ENCODE data around the gene FOXD1.

DNA sequence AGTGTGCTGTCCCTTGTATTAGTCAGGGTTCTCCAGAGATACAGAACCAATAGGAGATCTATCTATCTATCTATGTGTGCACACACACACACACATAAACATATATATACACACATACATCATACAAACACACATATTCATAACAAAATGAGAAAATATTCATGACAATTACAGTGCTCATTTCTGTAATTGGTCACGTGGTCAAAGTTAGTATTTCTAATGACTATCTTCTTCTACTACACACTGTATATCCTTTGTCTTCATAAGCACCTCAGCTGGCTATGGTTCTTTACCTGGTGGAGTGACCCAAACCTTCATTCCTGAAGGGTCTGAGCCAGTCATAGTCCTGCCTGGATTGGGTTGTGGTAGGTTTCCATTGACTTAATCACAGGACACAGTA lies 31.9 kb upstream of the FOXD1 start:
- TF ChIP-seq EP300 (conservative IDR thresholded peaks at IDR 0.05; ENCODE audit: poor library complexity, severe bottlenecking) (no peak), POLR2AphosphoS5 (IDR thresholded peaks at IDR 0.05) (no peak), EZH2 (IDR thresholded peaks at IDR 0.05; ENCODE audit: borderline replicate concordance, insufficient read depth, low read length, poor library complexity, severe bottlenecking) (no peak)
- TF ChIP-seq, protein P1, sequence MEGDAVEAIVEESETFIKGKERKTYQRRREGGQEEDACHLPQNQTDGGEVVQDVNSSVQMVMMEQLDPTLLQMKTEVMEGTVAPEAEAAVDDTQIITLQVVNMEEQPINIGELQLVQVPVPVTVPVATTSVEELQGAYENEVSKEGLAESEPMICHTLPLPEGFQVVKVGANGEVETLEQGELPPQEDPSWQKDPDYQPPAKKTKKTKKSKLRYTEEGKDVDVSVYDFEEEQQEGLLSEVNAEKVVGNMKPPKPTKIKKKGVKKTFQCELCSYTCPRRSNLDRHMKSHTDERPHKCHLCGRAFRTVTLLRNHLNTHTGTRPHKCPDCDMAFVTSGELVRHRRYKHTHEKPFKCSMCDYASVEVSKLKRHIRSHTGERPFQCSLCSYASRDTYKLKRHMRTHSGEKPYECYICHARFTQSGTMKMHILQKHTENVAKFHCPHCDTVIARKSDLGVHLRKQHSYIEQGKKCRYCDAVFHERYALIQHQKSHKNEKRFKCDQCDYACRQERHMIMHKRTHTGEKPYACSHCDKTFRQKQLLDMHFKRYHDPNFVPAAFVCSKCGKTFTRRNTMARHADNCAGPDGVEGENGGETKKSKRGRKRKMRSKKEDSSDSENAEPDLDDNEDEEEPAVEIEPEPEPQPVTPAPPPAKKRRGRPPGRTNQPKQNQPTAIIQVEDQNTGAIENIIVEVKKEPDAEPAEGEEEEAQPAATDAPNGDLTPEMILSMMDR (IDR thresholded peaks at IDR 0.05; ENCODE audit: poor library complexity, severe bottlenecking) = no peak
- TF ChIP-seq, protein P2, sequence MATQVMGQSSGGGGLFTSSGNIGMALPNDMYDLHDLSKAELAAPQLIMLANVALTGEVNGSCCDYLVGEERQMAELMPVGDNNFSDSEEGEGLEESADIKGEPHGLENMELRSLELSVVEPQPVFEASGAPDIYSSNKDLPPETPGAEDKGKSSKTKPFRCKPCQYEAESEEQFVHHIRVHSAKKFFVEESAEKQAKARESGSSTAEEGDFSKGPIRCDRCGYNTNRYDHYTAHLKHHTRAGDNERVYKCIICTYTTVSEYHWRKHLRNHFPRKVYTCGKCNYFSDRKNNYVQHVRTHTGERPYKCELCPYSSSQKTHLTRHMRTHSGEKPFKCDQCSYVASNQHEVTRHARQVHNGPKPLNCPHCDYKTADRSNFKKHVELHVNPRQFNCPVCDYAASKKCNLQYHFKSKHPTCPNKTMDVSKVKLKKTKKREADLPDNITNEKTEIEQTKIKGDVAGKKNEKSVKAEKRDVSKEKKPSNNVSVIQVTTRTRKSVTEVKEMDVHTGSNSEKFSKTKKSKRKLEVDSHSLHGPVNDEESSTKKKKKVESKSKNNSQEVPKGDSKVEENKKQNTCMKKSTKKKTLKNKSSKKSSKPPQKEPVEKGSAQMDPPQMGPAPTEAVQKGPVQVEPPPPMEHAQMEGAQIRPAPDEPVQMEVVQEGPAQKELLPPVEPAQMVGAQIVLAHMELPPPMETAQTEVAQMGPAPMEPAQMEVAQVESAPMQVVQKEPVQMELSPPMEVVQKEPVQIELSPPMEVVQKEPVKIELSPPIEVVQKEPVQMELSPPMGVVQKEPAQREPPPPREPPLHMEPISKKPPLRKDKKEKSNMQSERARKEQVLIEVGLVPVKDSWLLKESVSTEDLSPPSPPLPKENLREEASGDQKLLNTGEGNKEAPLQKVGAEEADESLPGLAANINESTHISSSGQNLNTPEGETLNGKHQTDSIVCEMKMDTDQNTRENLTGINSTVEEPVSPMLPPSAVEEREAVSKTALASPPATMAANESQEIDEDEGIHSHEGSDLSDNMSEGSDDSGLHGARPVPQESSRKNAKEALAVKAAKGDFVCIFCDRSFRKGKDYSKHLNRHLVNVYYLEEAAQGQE (IDR thresholded peaks at IDR 0.05; ENCODE audit: borderline replicate concordance) = no peak

Data from neural cell (in vitro differentiated cells).